Measurements from ENCODE around the gene HTR1D. TPM values are rescaled to one million over a fixed set of nuclear protein-coding genes. Genes with fewer than 3 reads are reported as not detected.

HTR1D gene
- total RNA-seq, 6 experiments from 2014 or later, result 0.17 to 0.53 (median 0.44) TPM

GRCh38 chr1:23178414-23178813, 38.9 kb downstream of the HTR1D start:
- no peak for TF ChIP-seq CTCF (IDR thresholded peaks at IDR 0.05)
- Mint-ChIP-seq H3K4me3 (peak overlapping the region; percentile 87), H3K27me3 (ENCODE audit: insufficient read depth) (peaks cover 2% of the 10 kb centered on the region)

DNA sequence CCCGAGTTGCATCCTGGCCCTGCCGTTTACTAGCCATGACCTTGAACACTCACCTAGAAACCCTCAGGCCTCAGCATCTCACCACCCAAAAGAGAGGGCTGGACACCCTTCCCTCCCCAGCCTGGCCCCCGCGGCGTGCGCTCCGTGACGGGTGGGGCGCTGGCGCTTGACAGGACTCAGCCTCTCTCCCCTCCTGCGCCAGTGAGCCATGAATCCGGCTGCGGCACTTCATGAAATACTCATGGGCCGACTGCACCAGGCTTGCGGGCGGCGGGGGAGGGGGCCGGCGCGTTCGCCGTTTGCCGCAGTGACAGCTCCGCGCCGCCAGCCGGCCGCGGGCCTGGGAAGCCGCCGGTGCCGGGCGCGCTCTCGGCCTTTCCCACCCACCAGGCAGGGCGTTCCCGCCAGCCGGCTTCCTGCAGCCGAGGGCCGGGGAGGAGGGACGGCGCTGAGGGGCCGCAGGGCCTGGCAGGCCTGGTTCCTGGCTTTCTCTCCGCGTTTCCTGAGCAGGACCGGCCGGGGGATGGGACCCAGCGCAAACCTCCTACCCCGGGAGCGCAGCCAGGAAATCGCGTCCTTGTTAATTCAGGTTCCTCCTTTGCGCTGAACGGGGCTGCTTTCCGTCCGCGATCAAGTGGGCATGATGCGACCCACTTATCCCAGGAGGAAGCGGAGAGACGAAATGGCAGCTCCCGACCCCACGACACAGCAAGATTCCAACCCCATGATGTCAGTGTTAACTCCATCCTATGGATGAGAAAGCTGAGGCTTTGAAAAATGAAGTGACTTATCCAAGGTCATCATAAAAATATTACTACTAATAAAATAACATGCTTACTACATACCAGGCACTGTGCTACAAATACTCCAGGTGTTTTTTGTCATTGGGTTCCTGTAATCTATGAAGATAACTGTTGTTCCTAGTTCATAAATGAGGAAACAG, 39.6 kb downstream of the HTR1D start:
- Mint-ChIP-seq H3K4me1 (ENCODE audit: low read depth) (peaks cover 26% of the 10 kb centered on the region), H3K27me3 (ENCODE audit: insufficient read depth) (peaks cover 2% of the 10 kb centered on the region), H3K9me3 (no peaks in the 10 kb centered on the region), H3K27ac (peak overlapping the region; percentile 94), H3K36me3 (ENCODE audit: low read depth) (no peaks in the 10 kb centered on the region), H3K4me3 (peak overlapping the region; percentile 87)
- peak; percentile 50 for DNase-seq
- peak; percentile 44 for TF ChIP-seq CTCF (IDR thresholded peaks at IDR 0.05)

More at GRCh38 chr1:23178414-23178813, 38.9 kb downstream of the HTR1D start:
- Mint-ChIP-seq H3K4me1 (ENCODE audit: low read depth) (peaks cover 26% of the 10 kb centered on the region), H3K36me3 (ENCODE audit: low read depth) (no peaks in the 10 kb centered on the region), H3K9me3 (no peaks in the 10 kb centered on the region), H3K27ac (peak overlapping the region; percentile 94)
- DNase-seq, result no peak

GRCh38 chr1:23177031-23177430, 40.3 kb downstream of the HTR1D start:
- TF ChIP-seq CTCF (IDR thresholded peaks at IDR 0.05), result no peak
- Mint-ChIP-seq H3K36me3 (ENCODE audit: low read depth) (no peaks in the 10 kb centered on the region), H3K27me3 (ENCODE audit: insufficient read depth) (peaks cover 2% of the 10 kb centered on the region), H3K9me3 (no peaks in the 10 kb centered on the region), H3K4me3 (peak overlapping the region; percentile 87), H3K4me1 (ENCODE audit: low read depth) (peaks cover 28% of the 10 kb centered on the region), H3K27ac (peak overlapping the region; percentile 84)
- no peak for DNase-seq

DNA sequence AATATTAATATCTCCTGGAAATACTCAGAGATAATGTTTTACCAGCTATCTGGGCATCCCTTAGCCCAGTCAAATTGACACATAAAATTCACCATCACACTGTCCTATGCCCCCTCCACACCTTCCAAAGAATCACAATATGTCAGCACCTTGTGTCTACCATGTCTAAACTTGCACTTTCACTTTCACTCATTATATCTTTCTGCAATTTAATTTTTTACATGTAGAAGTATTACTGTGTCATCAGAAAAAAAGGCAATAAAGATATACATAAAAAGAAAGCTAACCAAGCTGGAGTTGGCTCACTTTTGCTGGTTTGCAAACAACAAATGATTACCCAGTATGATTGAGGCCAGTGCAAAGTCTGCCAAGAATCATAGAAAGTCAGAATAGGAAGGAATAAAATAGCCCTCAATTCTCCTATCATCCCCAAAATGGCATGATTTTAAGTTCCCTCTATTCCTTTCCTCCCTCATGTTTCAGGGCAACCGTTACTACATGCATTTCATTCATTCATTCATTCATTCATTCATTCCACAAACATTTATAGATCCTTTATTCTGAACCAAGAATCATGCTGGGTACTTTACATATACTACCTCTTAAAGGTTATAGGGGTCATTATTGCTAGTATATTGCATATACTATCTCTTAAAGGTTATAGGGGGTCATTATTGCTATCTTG, 42.7 kb downstream of the HTR1D start:
- TF ChIP-seq CTCF (IDR thresholded peaks at IDR 0.05), result no peak
- Mint-ChIP-seq H3K27me3 (ENCODE audit: insufficient read depth) (peaks cover 2% of the 10 kb centered on the region), H3K9me3 (no peaks in the 10 kb centered on the region), H3K4me3 (no peak overlapping the region), H3K36me3 (ENCODE audit: low read depth) (no peaks in the 10 kb centered on the region), H3K27ac (no peak overlapping the region), H3K4me1 (ENCODE audit: low read depth) (peaks cover 44% of the 10 kb centered on the region)
- DNase-seq, result no peak

GRCh38 chr1:23171181-23171755, 46.0 kb downstream of the HTR1D start:
- H3K9me3 Mint-ChIP-seq, result no peaks in the 10 kb centered on the region
- no peaks in the 10 kb centered on the region for H3K36me3 Mint-ChIP-seq (ENCODE audit: low read depth)
- H3K27me3 Mint-ChIP-seq (ENCODE audit: insufficient read depth), result peaks cover 4% of the 10 kb centered on the region
- no peak overlapping the region for H3K4me3 Mint-ChIP-seq
- peaks cover 43% of the 10 kb centered on the region for H3K4me1 Mint-ChIP-seq (ENCODE audit: low read depth)
- DNase-seq, result peak; percentile 17
- no peak for TF ChIP-seq CTCF (IDR thresholded peaks at IDR 0.05)
- peak overlapping the region; percentile 62 for H3K27ac Mint-ChIP-seq

Measured in HFFc6 (cell line).